Measurements from ENCODE around the gene OAF.

Gene OAF

DNA sequence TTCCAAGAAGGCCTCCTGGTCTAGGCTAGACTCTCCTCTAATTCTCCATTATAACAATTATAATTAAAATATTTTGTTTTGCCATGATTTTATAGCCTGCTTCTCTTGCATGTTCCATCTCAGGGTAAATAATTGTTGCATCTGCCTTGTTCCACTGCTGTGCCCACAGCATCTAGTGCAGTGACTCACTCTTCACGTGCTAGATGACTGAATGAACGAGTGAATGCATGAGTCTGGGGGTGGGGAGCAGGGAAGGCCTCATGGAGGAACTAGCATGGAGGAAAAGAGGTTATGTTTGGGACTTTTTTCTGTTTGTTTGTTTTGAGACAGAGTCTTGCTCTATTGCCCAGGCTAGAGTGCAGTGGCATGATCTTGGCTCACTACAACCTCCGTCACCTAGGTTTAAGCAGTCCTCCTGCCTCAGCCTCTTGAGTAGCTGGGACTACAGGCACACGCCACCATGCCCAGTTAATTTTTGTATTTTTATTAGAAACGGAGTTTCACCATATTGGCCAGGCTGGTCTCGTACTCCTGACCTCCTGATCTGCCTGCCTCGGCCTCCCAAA is 5.2 kb upstream of the OAF start:
- no peak for DNase-seq

- DNase-seq = no peak
These were observed 3.3 kb upstream of the OAF start for GRCh38 chr11:120207512-120207911.

GRCh38 chr11:120208001-120208441 is 2.8 kb upstream of the OAF start:
- DNase-seq = no peak

GRCh38 chr11:120208777-120209176 is 2.1 kb upstream of the OAF start:
- DNase-seq = no peak

GRCh38 chr11:120209746-120210625 is 846 bp upstream of the OAF start:
- DNase-seq = no peak

GRCh38 chr11:120211522-120212258 is 858 bp downstream of the OAF start:
- DNase-seq = no peak

DNA sequence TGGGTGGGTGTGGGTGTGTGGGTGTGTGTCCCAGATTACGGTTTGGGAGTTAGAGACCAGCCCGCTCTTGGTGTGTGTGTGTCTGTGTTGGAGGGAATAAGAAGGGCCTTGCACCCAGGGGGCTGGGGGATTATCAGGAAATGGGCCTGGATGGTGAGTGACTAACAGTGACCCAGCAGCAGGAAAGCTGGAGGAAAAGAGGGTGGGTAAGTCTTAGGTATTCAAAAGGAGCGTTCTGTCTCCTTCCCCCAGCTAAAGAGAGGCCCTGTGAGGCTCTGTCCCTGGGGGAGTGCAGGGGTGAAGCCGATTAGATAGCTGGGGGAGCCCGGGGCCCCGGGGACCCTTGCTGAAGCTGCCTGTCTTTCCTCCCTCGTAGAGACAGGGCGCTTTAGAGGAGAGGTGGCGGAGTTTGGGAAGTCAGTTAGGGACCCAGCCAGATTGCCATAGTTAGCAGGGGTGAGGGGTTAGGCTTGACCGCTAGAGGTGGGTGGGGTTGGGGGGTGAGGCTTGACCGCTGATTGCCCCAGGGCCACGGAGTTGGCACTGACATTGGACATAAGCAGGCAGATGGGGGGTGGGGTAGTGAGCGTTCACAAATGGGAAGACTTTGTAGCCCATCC is 1.5 kb downstream of the OAF start:
- DNase-seq = no peak

DNA sequence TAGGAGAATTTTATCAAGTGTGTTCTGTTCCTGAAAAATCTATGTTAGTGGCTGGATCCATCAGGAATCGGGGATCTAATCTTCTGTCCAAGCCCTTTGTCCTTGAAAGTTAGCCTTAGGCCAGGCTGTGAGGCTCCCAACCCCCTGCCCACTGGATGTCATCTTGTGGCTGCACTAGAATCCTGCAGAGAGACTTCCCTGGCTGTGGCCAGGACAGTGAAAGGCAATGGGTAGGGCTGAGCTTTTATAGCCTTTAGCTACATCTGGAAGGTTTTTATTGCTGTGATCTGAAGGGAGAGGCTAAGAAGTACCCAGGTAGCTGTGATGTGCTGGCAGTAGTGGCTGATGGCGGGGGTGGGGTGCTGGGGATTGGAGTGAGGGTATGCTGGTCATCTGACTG is 2.1 kb downstream of the OAF start:
- DNase-seq = no peak

GRCh38 chr11:120214581-120214980 is 3.7 kb downstream of the OAF start:
- DNase-seq = no peak

GRCh38 chr11:120215634-120216033 is 4.8 kb downstream of the OAF start:
- no peak for DNase-seq

- DNase-seq = no peak
These were observed 5.7 kb downstream of the OAF start for GRCh38 chr11:120216426-120217102.

- no peak for DNase-seq
These were observed 6.7 kb downstream of the OAF start for GRCh38 chr11:120217526-120217925.

- DNase-seq = no peak
These were observed 7.3 kb downstream of the OAF start for GRCh38 chr11:120217941-120218694.

DNA sequence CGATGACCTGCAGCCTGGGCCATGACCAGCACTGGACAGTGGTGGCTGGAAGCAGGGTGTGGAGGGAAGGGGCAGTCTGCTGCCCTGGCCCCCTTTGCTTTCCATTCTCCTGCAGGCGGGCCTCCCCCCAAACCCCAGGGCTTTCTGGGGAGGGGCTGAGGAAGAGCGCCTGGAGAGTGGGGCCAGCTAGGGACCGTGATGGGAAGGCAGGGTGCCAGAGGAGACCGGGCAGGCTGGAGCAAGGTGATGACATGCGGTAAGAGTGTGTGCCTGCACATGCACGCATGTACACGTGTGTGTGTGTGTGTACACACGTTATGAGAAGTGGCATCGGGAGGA is 7.8 kb downstream of the OAF start:
- DNase-seq = no peak

DNA sequence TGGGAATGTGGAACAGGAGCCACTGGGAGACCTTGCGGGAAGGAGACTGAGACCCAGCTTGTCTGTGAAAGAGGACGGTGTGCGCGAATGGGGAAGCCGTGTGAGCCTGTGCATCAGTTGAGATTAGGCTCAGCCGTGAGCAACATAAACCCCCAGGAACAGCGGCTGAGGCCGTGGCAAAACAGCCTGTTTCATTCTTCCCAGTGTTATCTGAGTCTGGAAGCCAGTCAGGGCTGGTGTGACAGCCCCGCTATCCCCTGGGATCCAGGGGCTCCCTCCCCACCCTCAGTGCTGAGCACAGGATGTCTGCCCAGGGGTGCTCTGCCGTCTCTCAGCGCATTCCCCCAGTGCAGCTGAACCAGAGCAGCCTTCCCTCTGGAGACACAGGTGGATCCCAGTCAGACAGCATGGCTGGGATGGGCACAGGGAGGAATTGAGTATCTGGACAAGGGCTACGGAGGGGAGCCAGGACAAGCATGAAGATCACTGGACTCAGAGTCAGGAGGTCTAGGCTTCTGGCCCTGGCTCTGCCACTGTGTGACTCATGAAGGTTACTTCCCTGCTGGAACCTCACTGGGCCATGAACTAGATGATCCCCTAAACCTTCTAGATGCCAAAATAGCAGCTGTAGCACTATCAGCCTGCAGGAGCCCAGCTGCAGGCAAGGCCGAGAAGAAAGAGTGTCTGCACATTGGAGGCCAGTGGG is 8.6 kb downstream of the OAF start:
- no peak for DNase-seq

DNA sequence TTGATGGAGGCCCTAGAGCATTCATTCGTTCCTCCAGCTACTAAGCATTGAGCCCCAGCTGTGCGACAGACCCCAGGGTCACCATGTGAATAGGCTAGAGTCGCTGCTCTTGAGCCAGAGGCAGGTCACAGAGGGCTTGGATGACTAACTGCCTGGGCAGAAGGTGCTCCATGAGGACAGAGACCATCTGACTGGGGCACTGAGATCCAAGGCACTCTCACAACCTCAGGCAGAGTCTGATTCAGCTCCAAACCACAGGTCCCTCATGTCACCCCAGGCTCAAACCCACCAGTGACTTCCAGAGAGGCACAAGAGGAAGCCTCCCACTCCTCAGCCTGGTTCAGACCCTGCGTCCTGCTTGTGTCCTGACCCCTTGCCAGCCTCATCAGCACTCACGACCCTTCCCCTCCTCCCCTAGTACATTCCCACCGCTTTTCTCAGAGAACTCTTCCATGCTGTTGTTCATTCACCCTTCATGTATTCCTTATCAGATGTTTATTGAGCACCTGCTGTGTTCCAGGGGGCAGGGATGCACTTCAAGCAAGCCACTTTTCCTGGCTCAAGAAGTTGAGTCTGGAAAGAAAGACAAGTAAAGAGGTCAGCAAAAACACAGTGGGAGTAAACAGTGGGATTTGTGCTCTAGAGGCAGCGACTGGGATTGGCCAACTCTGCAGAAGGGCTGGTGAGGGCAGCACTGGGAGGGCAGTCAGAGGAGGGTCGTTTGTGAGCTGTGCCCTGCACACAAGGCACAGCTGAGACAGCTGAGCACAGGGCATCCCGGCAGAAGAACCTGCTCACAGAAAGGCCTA is 9.3 kb downstream of the OAF start:
- no peak for DNase-seq

DNA sequence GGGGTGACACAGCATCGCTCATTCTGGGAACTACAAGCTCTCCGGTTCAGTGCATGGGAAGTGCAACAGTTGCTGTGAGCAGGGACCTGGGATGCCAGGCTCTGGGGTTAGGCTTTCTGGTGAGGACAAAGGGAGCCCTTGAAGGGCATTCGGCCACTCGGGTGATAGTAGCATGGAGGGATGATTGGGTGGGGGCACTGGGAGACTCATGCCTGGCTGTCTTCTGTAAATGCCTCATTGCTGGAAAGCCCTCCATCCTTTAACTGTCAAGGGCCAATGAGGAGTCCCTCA is 9.9 kb downstream of the OAF start:
- no peak for DNase-seq

GRCh38 chr11:120221115-120221752 is 10.4 kb downstream of the OAF start:
- no peak for DNase-seq

GRCh38 chr11:120222916-120223315 is 12.1 kb downstream of the OAF start:
- no peak for DNase-seq

- DNase-seq = no peak
These were observed 13.0 kb downstream of the OAF start for GRCh38 chr11:120223793-120224192.
